Keratinocyte (primary cell): ENCODE data around the gene KRT8.

Source experiments
- CTCF ChIP-seq, 3 experiments: IDR thresholded peaks in 1 of 3; conservative IDR thresholded peaks in 1 of 3; optimal IDR thresholded peaks in 1 of 3; 2 replicates in 2 of 3; 3 replicates in 1 of 3; pipeline versions ENCODE3 to v1.5.1; 2011; ENCODE audit warnings: low read length in 3 of 3, mild to moderate bottlenecking in 3 of 3, moderate library complexity in 2 of 3, control low read depth in 1 of 3, inconsistent platforms in 1 of 3; ENCODE audit not compliant: insufficient read depth in 2 of 3; ENCODE audit errors: extremely low read depth in 1 of 3
- EZH2 ChIP-seq: IDR thresholded peaks from one replicate; pipeline ENCODE4 v1.6.1; 2012; ENCODE audit warnings: inconsistent platforms, mild to moderate bottlenecking, low read length, moderate library complexity

- TF ChIP-seq EZH2: no peak
- TF ChIP-seq CTCF (optimal IDR thresholded peaks at IDR 0.05 in 1 of 3, IDR thresholded peaks at IDR 0.05 in 1 of 3, conservative IDR thresholded peaks at IDR 0.05 in 1 of 3; ENCODE audit: extremely low read depth in 1 of 3, insufficient read depth in 2 of 3, low read length in 3 of 3): no peak
Measured at GRCh38 chr12:52851787-52852186, 53.1 kb downstream of the KRT8 start.
